Activated T-cell treated with anti-CD3 and anti-CD28 coated beads for 4 hours (primary cell): Measurements from ENCODE around the gene ADAMTS15.

ENCODE experiments used
- DNase-seq: peaks from one replicate; pipeline ENCODE4 v3.0.0-alpha.2; 2020

Gene ADAMTS15

GRCh38 chr11:130516554-130517505 is 68.4 kb downstream of the ADAMTS15 start:
- no peak for DNase-seq

GRCh38 chr11:130518164-130518680 is 69.8 kb downstream of the ADAMTS15 start:
- no peak for DNase-seq

- DNase-seq = no peak
Observed at GRCh38 chr11:130519128-130519932, 70.9 kb downstream of the ADAMTS15 start.

- DNase-seq = no peak
Observed at GRCh38 chr11:130520271-130520671, 71.8 kb downstream of the ADAMTS15 start.

- no peak for DNase-seq
Observed at GRCh38 chr11:130522284-130522961, 74.0 kb downstream of the ADAMTS15 start.

- no peak for DNase-seq
Observed at GRCh38 chr11:130523166-130523565, 74.7 kb downstream of the ADAMTS15 start.

- DNase-seq = no peak
Observed at GRCh38 chr11:130523609-130524008, 75.2 kb downstream of the ADAMTS15 start.

- DNase-seq = no peak
Observed at GRCh38 chr11:130524132-130524790, 75.8 kb downstream of the ADAMTS15 start.

GRCh38 chr11:130525307-130525706 is 76.9 kb downstream of the ADAMTS15 start:
- DNase-seq = no peak
